Measurements from ENCODE around the gene GDF15. TPM values are rescaled to one million over a fixed set of nuclear protein-coding genes. Genes with fewer than 3 reads are reported as not detected.
A peak's percentile ranks its signal among the peaks of the same experiment; 100 is the strongest.

GDF15 gene
- total and polyA plus RNA-seq, 2 donors (not counting 1 experiment from before 2014, with no cell fraction given), result 0.19 TPM; not detected in 1

DNA sequence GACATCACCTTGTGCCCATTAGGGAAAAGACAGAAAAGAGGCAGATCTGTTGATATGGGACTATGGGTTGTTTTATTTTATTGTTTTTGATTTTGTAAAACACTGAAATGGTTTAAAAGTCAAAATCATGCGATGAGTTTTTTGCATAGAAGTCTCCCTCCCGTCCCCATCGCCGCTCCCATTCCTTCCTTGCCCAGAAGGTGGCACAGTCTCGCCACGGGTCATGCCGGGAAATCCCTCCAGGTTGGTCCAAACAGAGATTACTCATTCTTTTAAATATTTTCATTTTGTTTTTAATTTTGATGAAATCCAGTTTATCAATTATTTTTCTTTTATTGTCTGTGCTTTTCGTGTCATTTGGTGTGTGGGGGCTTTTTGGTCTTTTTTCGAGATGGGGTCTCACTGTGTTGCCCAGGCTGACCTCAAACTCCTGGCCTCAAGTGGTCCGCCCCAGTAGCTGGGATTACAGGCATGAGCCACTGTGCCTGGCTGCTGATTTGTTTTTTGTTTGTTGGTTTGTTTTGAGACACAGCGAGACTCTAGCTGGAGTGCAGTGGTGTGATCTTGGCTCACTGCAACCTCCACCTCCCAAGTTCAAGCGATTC is 36.3 kb upstream of the GDF15 start:
- POLR2A ChIA-PET, result no interaction called here
- H4K20me1 ChIP-seq (ENCODE audit: control insufficient read depth, insufficient read depth, low read length, poor library complexity, severe bottlenecking), result peaks cover 7% of the 10 kb centered on the region
- no peak overlapping the region for H2AFZ ChIP-seq (ENCODE audit: insufficient read depth, low read depth, low read length, poor library complexity, severe bottlenecking)
- no peaks in the 10 kb centered on the region for H3K27me3 ChIP-seq (replicated peaks in 1 of 4; ENCODE audit: control extremely low read depth in 1 of 4, control insufficient read depth in 3 of 4, insufficient read depth in 4 of 4, low read length in 3 of 4)
- no peak overlapping the region for H3K27ac ChIP-seq (ENCODE audit: low read length in 2 of 2)
- H3K9me3 Mint-ChIP-seq (ENCODE audit: insufficient read depth), result no peaks in the 10 kb centered on the region
- H3K9ac ChIP-seq (ENCODE audit: low read length), result no peak overlapping the region
- H3K4me2 ChIP-seq (replicated peaks; ENCODE audit: low read depth, low read length, poor library complexity, severe bottlenecking), result no peak overlapping the region
- no peak overlapping the region for H3K4me3 ChIP-seq (ENCODE audit: control extremely low read depth in 1 of 5, extremely low read depth in 1 of 5, insufficient read depth in 1 of 5, low read depth in 2 of 5, low read length in 4 of 5)
- CTCF ChIA-PET, result interaction anchor here (0.6 to 4.0 kb wide), 11 partner anchors 10 to 170 kb away, joined by 3 to 49 read pairs (median 5); partner anchors contain the start of gene SSBP4
- 45% methylated on average over 6 of the region's 12 CpGs for WGBS (ENCODE audit: insufficient coverage)
- H3K9me3 ChIP-seq (ENCODE audit: control extremely low read depth in 1 of 3, control insufficient read depth in 2 of 3, insufficient read depth in 1 of 3, low read length in 2 of 3), result no peaks in the 10 kb centered on the region
- TF ChIP-seq, protein P1, sequence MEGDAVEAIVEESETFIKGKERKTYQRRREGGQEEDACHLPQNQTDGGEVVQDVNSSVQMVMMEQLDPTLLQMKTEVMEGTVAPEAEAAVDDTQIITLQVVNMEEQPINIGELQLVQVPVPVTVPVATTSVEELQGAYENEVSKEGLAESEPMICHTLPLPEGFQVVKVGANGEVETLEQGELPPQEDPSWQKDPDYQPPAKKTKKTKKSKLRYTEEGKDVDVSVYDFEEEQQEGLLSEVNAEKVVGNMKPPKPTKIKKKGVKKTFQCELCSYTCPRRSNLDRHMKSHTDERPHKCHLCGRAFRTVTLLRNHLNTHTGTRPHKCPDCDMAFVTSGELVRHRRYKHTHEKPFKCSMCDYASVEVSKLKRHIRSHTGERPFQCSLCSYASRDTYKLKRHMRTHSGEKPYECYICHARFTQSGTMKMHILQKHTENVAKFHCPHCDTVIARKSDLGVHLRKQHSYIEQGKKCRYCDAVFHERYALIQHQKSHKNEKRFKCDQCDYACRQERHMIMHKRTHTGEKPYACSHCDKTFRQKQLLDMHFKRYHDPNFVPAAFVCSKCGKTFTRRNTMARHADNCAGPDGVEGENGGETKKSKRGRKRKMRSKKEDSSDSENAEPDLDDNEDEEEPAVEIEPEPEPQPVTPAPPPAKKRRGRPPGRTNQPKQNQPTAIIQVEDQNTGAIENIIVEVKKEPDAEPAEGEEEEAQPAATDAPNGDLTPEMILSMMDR (IDR thresholded peaks at IDR 0.05), result peak; percentile 51
- TF ChIP-seq EZH2 (IDR thresholded peaks at IDR 0.05; ENCODE audit: borderline replicate concordance, insufficient read depth, low read depth, low read length, poor library complexity, severe bottlenecking), result no peak
- no peaks in the 10 kb centered on the region for H3K4me1 ChIP-seq (ENCODE audit: control insufficient read depth in 2 of 2, insufficient read depth in 2 of 2, low read length in 2 of 2)
- intact Hi-C loops (cut with micrococcal nuclease), result loop anchor here (1.0 kb wide), 1 partner anchor 61 kb away; no protein-coding TSS in a partner anchor
- H3K79me2 ChIP-seq (ENCODE audit: control insufficient read depth, insufficient read depth, low read length), result no peaks in the 10 kb centered on the region
- H3K27ac Mint-ChIP-seq, result no peak overlapping the region
- no peaks in the 10 kb centered on the region for H3K4me1 Mint-ChIP-seq
- DNase-seq, result peak; percentile 40
- peak; percentile 61 for ATAC-seq (ENCODE audit: low read depth)
- no peak overlapping the region for H3K4me3 Mint-ChIP-seq
- H3K27me3 Mint-ChIP-seq, result no peaks in the 10 kb centered on the region
- no peaks in the 10 kb centered on the region for H3K36me3 ChIP-seq (replicated peaks in 1 of 2; ENCODE audit: control extremely low read depth in 1 of 2, control insufficient read depth in 1 of 2, extremely low read depth in 1 of 2, insufficient read depth in 2 of 2, low read length in 1 of 2)

DNA sequence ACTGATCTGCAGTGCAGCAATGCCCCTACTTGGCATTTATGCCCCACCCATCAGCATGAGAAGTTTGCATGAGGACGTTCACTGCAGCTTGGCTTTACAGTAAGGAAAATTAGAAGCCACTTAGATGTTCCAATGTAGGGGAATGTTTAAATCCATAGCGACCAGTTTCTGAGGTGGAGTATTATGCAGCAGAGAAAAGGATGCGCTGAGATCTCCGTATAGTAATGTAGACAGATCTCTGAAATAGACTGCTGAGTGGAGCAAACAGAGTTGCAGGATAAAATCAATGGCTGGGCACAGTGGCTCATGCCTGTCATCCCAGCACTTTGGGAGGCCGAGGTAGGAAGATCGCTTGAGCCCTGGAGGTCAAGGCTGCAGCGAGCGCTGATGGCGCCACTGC is 35.5 kb upstream of the GDF15 start:
- H3K27ac Mint-ChIP-seq, result no peak overlapping the region
- CTCF ChIA-PET, result interaction anchor here (1.0 to 4.0 kb wide), 7 partner anchors 11 to 169 kb away, joined by 3 to 49 read pairs (median 6); no protein-coding TSS in a partner anchor
- no peaks in the 10 kb centered on the region for H3K4me1 ChIP-seq (ENCODE audit: control insufficient read depth in 2 of 2, insufficient read depth in 2 of 2, low read length in 2 of 2)
- no peaks in the 10 kb centered on the region for H3K36me3 ChIP-seq (replicated peaks in 1 of 2; ENCODE audit: control extremely low read depth in 1 of 2, control insufficient read depth in 1 of 2, extremely low read depth in 1 of 2, insufficient read depth in 2 of 2, low read length in 1 of 2)
- H3K4me3 Mint-ChIP-seq, result no peak overlapping the region
- DNase-seq, result no peak
- no peak overlapping the region for H3K4me3 ChIP-seq (ENCODE audit: control extremely low read depth in 1 of 5, extremely low read depth in 1 of 5, insufficient read depth in 1 of 5, low read depth in 2 of 5, low read length in 4 of 5)
- H2AFZ ChIP-seq (ENCODE audit: insufficient read depth, low read depth, low read length, poor library complexity, severe bottlenecking), result no peak overlapping the region
- H3K9me3 ChIP-seq (ENCODE audit: control extremely low read depth in 1 of 3, control insufficient read depth in 2 of 3, insufficient read depth in 1 of 3, low read length in 2 of 3), result no peaks in the 10 kb centered on the region
- no peak overlapping the region for H3K4me2 ChIP-seq (replicated peaks; ENCODE audit: low read depth, low read length, poor library complexity, severe bottlenecking)
- no peaks in the 10 kb centered on the region for H3K4me1 Mint-ChIP-seq
- WGBS (ENCODE audit: insufficient coverage), result 87% methylated on average over 9 of the region's 9 CpGs
- no peak for ATAC-seq (ENCODE audit: low read depth)
- no peaks in the 10 kb centered on the region for H3K79me2 ChIP-seq (ENCODE audit: control insufficient read depth, insufficient read depth, low read length)
- POLR2A ChIA-PET, result no interaction called here
- no peaks in the 10 kb centered on the region for H3K27me3 ChIP-seq (replicated peaks in 1 of 4; ENCODE audit: control extremely low read depth in 1 of 4, control insufficient read depth in 3 of 4, insufficient read depth in 4 of 4, low read length in 3 of 4)
- H4K20me1 ChIP-seq (ENCODE audit: control insufficient read depth, insufficient read depth, low read length, poor library complexity, severe bottlenecking), result peaks cover 7% of the 10 kb centered on the region
- no peaks in the 10 kb centered on the region for H3K9me3 Mint-ChIP-seq (ENCODE audit: insufficient read depth)
- intact Hi-C loops (cut with micrococcal nuclease), result no loop called here
- no peaks in the 10 kb centered on the region for H3K27me3 Mint-ChIP-seq
- no peak overlapping the region for H3K27ac ChIP-seq (ENCODE audit: low read length in 2 of 2)
- no peak overlapping the region for H3K9ac ChIP-seq (ENCODE audit: low read length)
- TF ChIP-seq, protein P1 (IDR thresholded peaks at IDR 0.05), result no peak
- no peak for TF ChIP-seq EZH2 (IDR thresholded peaks at IDR 0.05; ENCODE audit: borderline replicate concordance, insufficient read depth, low read depth, low read length, poor library complexity, severe bottlenecking)
